ENCODE measurements around the gene SLC22A23. TPM values are rescaled to one million over a fixed set of nuclear protein-coding genes. Genes with fewer than 3 reads are reported as not detected.
A peak's percentile ranks its signal among the peaks of the same experiment; 100 is the strongest.

Gene SLC22A23
- total and polyA plus RNA-seq, 2 experiments from 2014 or later = 6.1 to 38.3 TPM

GRCh38 chr6:3442431-3443220, 14.2 kb downstream of the SLC22A23 start:
- peaks cover 20% of the 10 kb centered on the region for H3K27me3 Mint-ChIP-seq (ENCODE audit: insufficient read depth, low read depth, poor library complexity)
- H2AFZ ChIP-seq = no peak overlapping the region
- no peaks in the 10 kb centered on the region; the same call in 1 of the 3 replicates for H3K9me3 Mint-ChIP-seq
- H3K4me1 ChIP-seq (ENCODE audit: insufficient read depth) = peaks cover 32% of the 10 kb centered on the region
- TF ChIP-seq ETS1 (IDR thresholded peaks at IDR 0.05) = no peak
- no peak for TF ChIP-seq EZH2phosphoT487 (IDR thresholded peaks at IDR 0.05; ENCODE audit: unreplicated experiment)
- TF ChIP-seq EZH2 (IDR thresholded peaks at IDR 0.05; ENCODE audit: low read depth, unreplicated experiment) = no peak
- no peaks in the 10 kb centered on the region for H3K27me3 ChIP-seq (ENCODE audit: insufficient read depth)
- H3K27ac Mint-ChIP-seq = peak overlapping the region; percentile 73
- ATAC-seq = no peak
- no peaks in the 10 kb centered on the region for H3K9me2 ChIP-seq (ENCODE audit: insufficient read depth)
- DNase-seq (ENCODE audit: low spot score) = no peak
- peaks cover 55% of the 10 kb centered on the region for H3K4me1 Mint-ChIP-seq
- H3K4me2 ChIP-seq = peak overlapping the region; percentile 62; the same call in 1 of the 2 replicates
- H3K27ac ChIP-seq (ENCODE audit: low read depth) = peak overlapping the region; percentile 90
- H3K36me3 Mint-ChIP-seq (ENCODE audit: low read depth) = peaks cover 59% of the 10 kb centered on the region
- no peak overlapping the region for H3K4me3 ChIP-seq
- H3K36me3 ChIP-seq (ENCODE audit: insufficient read depth) = no peaks in the 10 kb centered on the region
- peaks cover 4% of the 10 kb centered on the region for H4K20me1 ChIP-seq (replicated peaks; ENCODE audit: insufficient read depth)
- H3K4me3 Mint-ChIP-seq = no peak overlapping the region; the same call in 2 of the 3 replicates
- peaks cover 97% of the 10 kb centered on the region for H3K79me2 ChIP-seq (replicated peaks; ENCODE audit: insufficient read depth)
- no peaks in the 10 kb centered on the region for H3F3A ChIP-seq (replicated peaks; ENCODE audit: low read depth)

- peaks cover 4% of the 10 kb centered on the region; the same call in 2 of the 3 replicates for H3K9me3 Mint-ChIP-seq
- ATAC-seq (no peak), DNase-seq (ENCODE audit: low spot score) (no peak)
- peaks cover 46% of the 10 kb centered on the region for H3K4me1 Mint-ChIP-seq
- no peaks in the 10 kb centered on the region for H3F3A ChIP-seq (replicated peaks; ENCODE audit: low read depth)
- no peak overlapping the region for H3K27ac ChIP-seq (ENCODE audit: low read depth)
- H3K36me3 Mint-ChIP-seq (ENCODE audit: low read depth) = peaks cover 63% of the 10 kb centered on the region
- TF ChIP-seq CREB1 (CRISPR knock-in tag; IDR thresholded peaks at IDR 0.05; ENCODE audit: low read depth) (no peak), JUNB (IDR thresholded peaks at IDR 0.05; ENCODE audit: unreplicated experiment) (no peak), NANOG (IDR thresholded peaks at IDR 0.05; ENCODE audit: borderline replicate concordance) (no peak), EZH2phosphoT487 (IDR thresholded peaks at IDR 0.05; ENCODE audit: unreplicated experiment) (no peak), ETS1 (IDR thresholded peaks at IDR 0.05) (no peak), EZH2 (IDR thresholded peaks at IDR 0.05; ENCODE audit: low read depth, unreplicated experiment) (no peak), REST (IDR thresholded peaks at IDR 0.05; ENCODE audit: unreplicated experiment) (no peak), ZNF331 (CRISPR knock-in tag; IDR thresholded peaks at IDR 0.05; ENCODE audit: low read depth) (no peak), STAT1 (IDR thresholded peaks at IDR 0.05; ENCODE audit: unreplicated experiment) (no peak)
- H3K27me3 Mint-ChIP-seq (ENCODE audit: insufficient read depth, low read depth, poor library complexity) = peaks cover 17% of the 10 kb centered on the region
- no peak overlapping the region for H3K4me3 ChIP-seq
- H3K27me3 ChIP-seq (ENCODE audit: insufficient read depth) = no peaks in the 10 kb centered on the region
- H3K27ac Mint-ChIP-seq = no peak overlapping the region
- H3K4me2 ChIP-seq = no peak overlapping the region
- peaks cover 97% of the 10 kb centered on the region for H3K79me2 ChIP-seq (replicated peaks; ENCODE audit: insufficient read depth)
- H4K20me1 ChIP-seq (replicated peaks; ENCODE audit: insufficient read depth) = peaks cover 4% of the 10 kb centered on the region; the same call in 1 of the 2 replicates
- H3K4me1 ChIP-seq (ENCODE audit: insufficient read depth) = peaks cover 32% of the 10 kb centered on the region
- H3K36me3 ChIP-seq (ENCODE audit: insufficient read depth) = no peaks in the 10 kb centered on the region
- no peaks in the 10 kb centered on the region for H3K9me2 ChIP-seq (ENCODE audit: insufficient read depth)
- H2AFZ ChIP-seq = no peak overlapping the region
- H3K4me3 Mint-ChIP-seq = no peak overlapping the region
Observed at GRCh38 chr6:3440911-3441310, 15.9 kb downstream of the SLC22A23 start.
